Measurements from ENCODE around the gene POLN.

GRCh38 chr4:2091990-2092668 lies 149.8 kb downstream of the POLN start:
- TF ChIP-seq EZH2 (IDR thresholded peaks at IDR 0.05; ENCODE audit: low read length, unreplicated experiment), result no peak
- TF ChIP-seq, protein P1, sequence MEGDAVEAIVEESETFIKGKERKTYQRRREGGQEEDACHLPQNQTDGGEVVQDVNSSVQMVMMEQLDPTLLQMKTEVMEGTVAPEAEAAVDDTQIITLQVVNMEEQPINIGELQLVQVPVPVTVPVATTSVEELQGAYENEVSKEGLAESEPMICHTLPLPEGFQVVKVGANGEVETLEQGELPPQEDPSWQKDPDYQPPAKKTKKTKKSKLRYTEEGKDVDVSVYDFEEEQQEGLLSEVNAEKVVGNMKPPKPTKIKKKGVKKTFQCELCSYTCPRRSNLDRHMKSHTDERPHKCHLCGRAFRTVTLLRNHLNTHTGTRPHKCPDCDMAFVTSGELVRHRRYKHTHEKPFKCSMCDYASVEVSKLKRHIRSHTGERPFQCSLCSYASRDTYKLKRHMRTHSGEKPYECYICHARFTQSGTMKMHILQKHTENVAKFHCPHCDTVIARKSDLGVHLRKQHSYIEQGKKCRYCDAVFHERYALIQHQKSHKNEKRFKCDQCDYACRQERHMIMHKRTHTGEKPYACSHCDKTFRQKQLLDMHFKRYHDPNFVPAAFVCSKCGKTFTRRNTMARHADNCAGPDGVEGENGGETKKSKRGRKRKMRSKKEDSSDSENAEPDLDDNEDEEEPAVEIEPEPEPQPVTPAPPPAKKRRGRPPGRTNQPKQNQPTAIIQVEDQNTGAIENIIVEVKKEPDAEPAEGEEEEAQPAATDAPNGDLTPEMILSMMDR (conservative IDR thresholded peaks at IDR 0.05; ENCODE audit: low read depth, low read length), result no peak

Data from PC-3 (cell line).